H1 (cell line): ENCODE results near the gene ARHGEF11. TPM values are rescaled to one million over a fixed set of nuclear protein-coding genes. Genes with fewer than 3 reads are reported as not detected.

Source experiments
- CTCF ChIA-PET: fragments of 300-600 bp; sonication (Branson Sonifier 250); formaldehyde crosslinking; loops from one replicate; lab custom pipeline; 2021; ENCODE audit not compliant: partially characterized antibody; lab: Charles Lee
- POLR2A ChIA-PET: fragments of 300-600 bp; sonication (Branson Sonifier 250); formaldehyde crosslinking; loops from one replicate; lab custom pipeline; 2021; ENCODE audit warnings: inconsistent platforms; ENCODE audit not compliant: partially characterized antibody; lab: Charles Lee
- DNase-seq, 2 experiments: peaks; one replicate each; pipeline versions ENCODE4 v3.0.0 to v3.0.0-alpha.2; 2010 to 2022; ENCODE audit warnings: low spot score in 2 of 2, low read depth in 1 of 2, mixed read lengths in 1 of 2
- FAIRE-seq: peaks from 2 replicates; lab custom pipeline; 2011; peaks lifted over from hg19 to GRCh38; lab: Jason Lieb, UNC
- H2AFZ ChIP-seq: 2 replicates; pipeline ENCODE4 v1.8.1; 2012; ENCODE audit warnings: low read length, inconsistent platforms
- H2AK5ac ChIP-seq: 2 replicates; pipeline ENCODE4 v1.6.1; 2013; ENCODE audit warnings: low read depth, low read length
- H2BK120ac ChIP-seq: replicated peaks from 2 replicates; pipeline ENCODE3; 2013; ENCODE audit warnings: low read depth, low read length, inconsistent platforms
- H2BK12ac ChIP-seq: 2 replicates; pipeline ENCODE4 v1.6.1; 2013; ENCODE audit warnings: low read depth, low read length
- H2BK15ac ChIP-seq: 2 replicates; pipeline ENCODE4 v1.6.1; 2013; ENCODE audit warnings: low read length
- H2BK20ac ChIP-seq: 2 replicates; pipeline ENCODE4 v1.6.1; 2013; ENCODE audit warnings: low read length
- H2BK5ac ChIP-seq: 2 replicates; pipeline ENCODE4 v1.6.1; 2013; ENCODE audit warnings: low read depth, low read length
- H3K14ac ChIP-seq: 2 replicates; pipeline ENCODE4 v1.6.1; 2013; ENCODE audit warnings: inconsistent platforms; ENCODE audit not compliant: insufficient read length
- H3K18ac ChIP-seq: 2 replicates; pipeline ENCODE4 v1.6.1; 2013; ENCODE audit warnings: low read length; ENCODE audit errors: extremely low read depth
- H3K23ac ChIP-seq: 2 replicates; pipeline ENCODE4 v1.6.1; 2013; ENCODE audit warnings: inconsistent platforms; ENCODE audit not compliant: insufficient read length
- H3K23me2 ChIP-seq: 2 replicates; pipeline ENCODE4 v1.6.1; 2013; ENCODE audit warnings: low read depth, low read length
- H3K27ac ChIP-seq: 2 replicates; pipeline ENCODE4 v1.6.1; 2011; ENCODE audit warnings: low read depth, low read length, inconsistent platforms
- H3K27me3 ChIP-seq, 4 experiments: replicated peaks in 1 of 4; 1 replicate in 1 of 4; 2 replicates in 3 of 4; pipeline versions ENCODE4 v1.6.1 to v1.8.1; 2011 to 2013; ENCODE audit warnings: low read length in 3 of 4, mild to moderate bottlenecking in 3 of 4, inconsistent platforms in 2 of 4, mixed read lengths in 2 of 4, moderate library complexity in 1 of 4; ENCODE audit not compliant: control insufficient read depth in 3 of 4, insufficient read depth in 3 of 4; ENCODE audit errors: extremely low read depth in 1 of 4
- H3K36me3 ChIP-seq, 4 experiments: 2 replicates each; pipeline versions ENCODE4 v1.6.1 to v1.8.1; 2011 to 2013; ENCODE audit warnings: mild to moderate bottlenecking in 4 of 4, low read length in 3 of 4, moderate library complexity in 2 of 4, control low read depth in 1 of 4, inconsistent platforms in 1 of 4; ENCODE audit not compliant: insufficient read depth in 4 of 4, control insufficient read depth in 2 of 4
- H3K4ac ChIP-seq: replicated peaks from 2 replicates; pipeline ENCODE3; 2013; ENCODE audit warnings: low read length, low read depth, mixed read lengths, inconsistent platforms; ENCODE audit not compliant: insufficient read length
- H3K4me1 ChIP-seq, 4 experiments: replicated peaks in 1 of 4; 1 replicate in 1 of 4; 2 replicates in 3 of 4; pipeline versions ENCODE4 v1.6.1 to v1.8.1; 2011 to 2013; ENCODE audit warnings: low read length in 3 of 4, inconsistent platforms in 2 of 4, mixed read lengths in 1 of 4; ENCODE audit not compliant: insufficient read depth in 4 of 4, control insufficient read depth in 3 of 4
- H3K4me2 ChIP-seq, 2 experiments: 2 replicates each; pipeline versions ENCODE4 v1.6.1 to v1.8.1; 2011 to 2013; ENCODE audit warnings: low read depth in 2 of 2, low read length in 2 of 2, control low read depth in 1 of 2, inconsistent platforms in 1 of 2, mild to moderate bottlenecking in 1 of 2; ENCODE audit not compliant: insufficient read depth in 1 of 2
- H3K4me3 ChIP-seq, 4 experiments: fragments of 200-600, 300-600 bp in 1 of 4; sonication (generic), shearing (Covaris generic), sonication (Bioruptor Twin) in 1 of 4; 2 replicates each; pipeline versions ENCODE4 v1.5.1 to v1.8.1; 2011 to 2016; ENCODE audit warnings: low read length in 4 of 4, low read depth in 3 of 4, control low read depth in 2 of 4, inconsistent platforms in 2 of 4, mild to moderate bottlenecking in 2 of 4, mixed read lengths in 1 of 4, moderate library complexity in 1 of 4; ENCODE audit not compliant: insufficient read depth in 2 of 4; ENCODE audit errors: extremely low read depth in 1 of 4
- H3K56ac ChIP-seq: replicated peaks from 2 replicates; pipeline ENCODE3; 2013; ENCODE audit warnings: low read depth, mild to moderate bottlenecking, mixed read lengths, low read length, inconsistent platforms; ENCODE audit not compliant: insufficient read length
- H3K79me1 ChIP-seq: 2 replicates; pipeline ENCODE4 v1.6.1; 2013; ENCODE audit warnings: low read depth, low read length, control low read depth
- H3K79me2 ChIP-seq, 2 experiments: 2 replicates each; pipeline versions ENCODE4 v1.6.1 to v1.8.1; 2012 to 2013; ENCODE audit warnings: low read length in 2 of 2, mild to moderate bottlenecking in 2 of 2, inconsistent platforms in 1 of 2; ENCODE audit not compliant: insufficient read depth in 2 of 2, control insufficient read depth in 1 of 2
- H3K9ac ChIP-seq, 4 experiments: replicated peaks in 1 of 4; 1 replicate in 1 of 4; 2 replicates in 3 of 4; pipeline versions ENCODE4 v1.6.1 to v1.8.1; 2011 to 2013; ENCODE audit warnings: low read depth in 3 of 4, low read length in 3 of 4, control low read depth in 2 of 4, mild to moderate bottlenecking in 2 of 4, moderate library complexity in 2 of 4, inconsistent platforms in 1 of 4; ENCODE audit errors: extremely low read depth in 1 of 4
- H3K9me3 ChIP-seq, 2 experiments: 2 replicates each; pipeline versions ENCODE4 v1.6.1 to v1.8.1; 2012 to 2013; ENCODE audit warnings: mild to moderate bottlenecking in 2 of 2, moderate library complexity in 2 of 2, control low read depth in 1 of 2, inconsistent platforms in 1 of 2, low read depth in 1 of 2, low read length in 1 of 2, mixed read lengths in 1 of 2; ENCODE audit not compliant: insufficient read depth in 2 of 2
- H4K20me1 ChIP-seq, 2 experiments: replicated peaks in 1 of 2; 2 replicates each; pipeline versions ENCODE3 to v1.8.1; 2011 to 2013; ENCODE audit warnings: inconsistent platforms in 2 of 2, low read length in 2 of 2, mild to moderate bottlenecking in 1 of 2; ENCODE audit not compliant: insufficient read depth in 2 of 2, control insufficient read depth in 1 of 2
- H4K5ac ChIP-seq: 2 replicates; pipeline ENCODE4 v1.6.1; 2013; ENCODE audit warnings: low read length, low read depth, mixed read lengths, inconsistent platforms; ENCODE audit not compliant: insufficient read length
- H4K8ac ChIP-seq: 2 replicates; pipeline ENCODE4 v1.8.0; 2013; ENCODE audit warnings: mild to moderate bottlenecking, moderate library complexity, low read length, inconsistent platforms; ENCODE audit not compliant: insufficient read depth; ENCODE audit errors: extremely low read depth
- H4K91ac ChIP-seq: replicated peaks from 2 replicates; pipeline ENCODE3; 2013; ENCODE audit warnings: low read length, mixed read lengths, inconsistent platforms; ENCODE audit not compliant: insufficient read length
- RAD21 ChIP-seq, 2 experiments: IDR thresholded peaks in 1 of 2; conservative IDR thresholded peaks in 1 of 2; 2 replicates each; pipeline ENCODE4 v1.6.1; 2011; ENCODE audit warnings: low read depth in 2 of 2, low read length in 2 of 2, improper control_type of control experiment in 1 of 2, inconsistent platforms in 1 of 2, mild to moderate bottlenecking in 1 of 2, moderate library complexity in 1 of 2
- TBP ChIP-seq: IDR thresholded peaks from 2 replicates; pipeline ENCODE4 v1.6.1; 2011; ENCODE audit warnings: low read depth, low read length, improper control_type of control experiment
- WGBS, 2 experiments: shearing (Covaris generic) in 1 of 2; methylation state at CpG; one replicate each; pipeline versions ENCODE4 v1.1.6 to v1.1.7; 2013 to 2015; ENCODE audit warnings: low lambda C conversion rate in 2 of 2, mixed read lengths in 2 of 2, inconsistent platforms in 1 of 2, low coverage in 1 of 2, missing lambda C conversion rate in 1 of 2; ENCODE audit not compliant: insufficient replicate concordance in 2 of 2, insufficient coverage in 1 of 2, insufficient read length in 1 of 2; ENCODE audit errors: extremely low coverage in 1 of 2, missing lambda C conversion rate in 1 of 2; 5-methylcytosine and 5-hydroxymethylcytosine counted together
- polyA plus RNA-seq, 7 experiments: library from polyadenylated mRNA; depleted of rRNA in 3 of 7; stranded (reverse) in 5 of 7; unstranded in 2 of 7; fragments of >200 nt in 5 of 7; fragments of 200-250 nt in 2 of 7; gene quantifications; 1 replicate in 5 of 7; 2 replicates in 1 of 7; 4 replicates in 1 of 7; pipeline versions ENCODE4 v1.2.1 to v1.2.3, GENCODE V29; 2011 to 2013; ENCODE audit warnings: missing spikeins in 2 of 7, mixed read lengths in 2 of 7
- total RNA-seq: library from RNA; stranded (reverse); fragmentation: NEBNext Ultra II Directional; extraction: Animal tissue kit (Norgen Biotek cat#: 25700); gene quantifications from 2 replicates; pipeline ENCODE4 v1.2.1, GENCODE V29; 2021
- TF ChIP-seq, protein P1 (sequence below), 3 experiments: IDR thresholded peaks; 1 replicate in 2 of 3; 2 replicates in 1 of 3; pipeline versions ENCODE4 v1.5.1 to v1.6.1; 2011; ENCODE audit warnings: low read length in 3 of 3, mild to moderate bottlenecking in 3 of 3, inconsistent platforms in 2 of 3, low read depth in 1 of 3, moderate library complexity in 1 of 3; ENCODE audit not compliant: insufficient read depth in 1 of 3; ENCODE audit errors: control extremely low read depth in 1 of 3

Gene ARHGEF11
- total and polyA plus RNA-seq, 2 of the 8 experiments (the other 6 are each of a cell fraction or from before 2014, with no cell fraction given): 19.9 to 33.1 TPM

DNA sequence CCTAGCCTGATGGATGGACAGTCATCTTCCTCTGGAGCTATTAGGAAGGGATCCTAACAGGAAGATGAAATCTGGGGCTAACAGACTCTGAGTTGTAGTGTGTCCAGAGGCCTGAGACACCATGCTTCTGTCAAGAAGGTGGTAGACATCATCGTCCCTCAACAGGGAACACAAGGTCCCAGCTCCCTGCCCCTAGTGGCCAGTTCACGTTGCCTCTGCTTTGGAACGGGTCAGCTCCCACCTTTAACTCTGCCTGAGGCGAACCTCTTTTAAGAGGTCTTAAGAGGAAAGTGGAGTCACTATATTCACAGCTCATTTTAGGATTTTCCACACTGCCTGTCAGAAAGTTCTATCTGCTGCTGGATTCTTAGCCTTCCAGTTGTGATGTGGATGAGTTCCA is 96.8 kb downstream of the ARHGEF11 start:
- TF ChIP-seq RAD21 (IDR thresholded peaks at IDR 0.05 in 1 of 2, conservative IDR thresholded peaks at IDR 0.05 in 1 of 2; ENCODE audit: low read depth in 2 of 2, low read length in 2 of 2) (peak; percentile 19 to 39; a peak in 2 of 4 replicates), TBP (no peak)
- TF ChIP-seq, protein P1, sequence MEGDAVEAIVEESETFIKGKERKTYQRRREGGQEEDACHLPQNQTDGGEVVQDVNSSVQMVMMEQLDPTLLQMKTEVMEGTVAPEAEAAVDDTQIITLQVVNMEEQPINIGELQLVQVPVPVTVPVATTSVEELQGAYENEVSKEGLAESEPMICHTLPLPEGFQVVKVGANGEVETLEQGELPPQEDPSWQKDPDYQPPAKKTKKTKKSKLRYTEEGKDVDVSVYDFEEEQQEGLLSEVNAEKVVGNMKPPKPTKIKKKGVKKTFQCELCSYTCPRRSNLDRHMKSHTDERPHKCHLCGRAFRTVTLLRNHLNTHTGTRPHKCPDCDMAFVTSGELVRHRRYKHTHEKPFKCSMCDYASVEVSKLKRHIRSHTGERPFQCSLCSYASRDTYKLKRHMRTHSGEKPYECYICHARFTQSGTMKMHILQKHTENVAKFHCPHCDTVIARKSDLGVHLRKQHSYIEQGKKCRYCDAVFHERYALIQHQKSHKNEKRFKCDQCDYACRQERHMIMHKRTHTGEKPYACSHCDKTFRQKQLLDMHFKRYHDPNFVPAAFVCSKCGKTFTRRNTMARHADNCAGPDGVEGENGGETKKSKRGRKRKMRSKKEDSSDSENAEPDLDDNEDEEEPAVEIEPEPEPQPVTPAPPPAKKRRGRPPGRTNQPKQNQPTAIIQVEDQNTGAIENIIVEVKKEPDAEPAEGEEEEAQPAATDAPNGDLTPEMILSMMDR (IDR thresholded peaks at IDR 0.05; ENCODE audit: control extremely low read depth in 1 of 3, insufficient read depth in 1 of 3, low read depth in 1 of 3, low read length in 3 of 3): peak; percentile 34 to 81 (median 80); a peak in 3 of 4 replicates
- DNase-seq (no peak), FAIRE-seq (peak; percentile 48)
- Histone ChIP-seq H3K27me3 (no peaks in the 10 kb centered on the region), H3K9ac (no peak overlapping the region), H2BK15ac (no peak overlapping the region), H3K18ac (no peak overlapping the region), H4K5ac (no peak overlapping the region), H2BK20ac (no peak overlapping the region), H2BK120ac (no peak overlapping the region), H3K14ac (no peak overlapping the region), H3K4me1 (no peaks in the 10 kb centered on the region), H4K20me1 (peaks cover 8% of the 10 kb centered on the region in 2 experiments), H2BK12ac (no peak overlapping the region), H4K91ac (no peak overlapping the region), H2BK5ac (no peak overlapping the region), H3K4me3 (no peak overlapping the region), H3K23ac (no peak overlapping the region), H2AK5ac (no peak overlapping the region), H3K56ac (no peak overlapping the region), H3K79me1 (peaks cover 2% of the 10 kb centered on the region), H3K79me2 (no peaks in the 10 kb centered on the region), H3K23me2 (no peaks in the 10 kb centered on the region), H3K9me3 (no peaks in the 10 kb centered on the region), H3K4me2 (no peak overlapping the region), H3K4ac (no peak overlapping the region), H3K36me3 (peaks cover 26 to 71% (median 41%) of the 10 kb centered on the region in 4 experiments), H4K8ac (no peak overlapping the region), H2AFZ (no peak overlapping the region), H3K27ac (no peak overlapping the region)
- POLR2A ChIA-PET: interaction anchor here (1.7 kb wide), 1 partner anchor 26 kb away, joined by 3 read pairs; no protein-coding TSS in a partner anchor
- WGBS, 2 experiments: 80% methylated on average over 4 of the region's 4 CpGs; no CpG with 5 or more reads in 1 of the 2 experiments
- CTCF ChIA-PET: interaction anchor here (0.7 to 5.0 kb wide), 26 partner anchors 8 to 267 kb away, joined by 3 to 31 read pairs (median 4); no protein-coding TSS in a partner anchor
